ENCODE measurements around the gene HAT1.

GRCh38 chr2:171941316-171941699 lies 19.0 kb downstream of the HAT1 start:
- TF ChIP-seq CTCF (conservative IDR thresholded peaks at IDR 0.05; ENCODE audit: low read length) (no peak), EZH2phosphoT487 (IDR thresholded peaks at IDR 0.05; ENCODE audit: borderline replicate concordance) (no peak)

Measured in Loucy (cell line).